Right atrium auricular region (tissue), 2 donors: Measurements from ENCODE around the gene MAS1L. TPM values are rescaled to one million over a fixed set of nuclear protein-coding genes. Genes with fewer than 3 reads are reported as not detected.

Source experiments
- DNase-seq: peaks from one replicate; pipeline ENCODE4 v3.0.0-alpha.2; 2019; ENCODE audit warnings: low spot score
- H3K27ac ChIP-seq, 2 donors: fragments of 200-600 bp; sonication (generic); 1 replicate in 1 of 2; 2 replicates in 1 of 2; pipeline ENCODE4 v1.5.1; 2016 to 2019
- H3K27me3 ChIP-seq, 2 donors: fragments of 200-600 bp; sonication (generic); one replicate each; pipeline versions ENCODE4 v1.5.1 to v1.6.0; 2017 to 2019
- H3K36me3 ChIP-seq: fragments of 200-600 bp; sonication (generic); one replicate; pipeline ENCODE4 v1.5.1; 2016
- H3K4me1 ChIP-seq, 2 donors: fragments of 200-600 bp; sonication (generic); one replicate each; pipeline versions ENCODE4 v1.5.1 to v1.6.0; 2017 to 2019
- H3K4me3 ChIP-seq, 2 donors: fragments of 200-600 bp; sonication (generic); 1 replicate in 1 of 2; 2 replicates in 1 of 2; pipeline ENCODE4 v1.5.1; 2017 to 2019; ENCODE audit warnings: mild to moderate bottlenecking in 1 of 2, moderate library complexity in 1 of 2
- H3K9me3 ChIP-seq, 2 donors: fragments of 200-600 bp; sonication (generic); one replicate each; pipeline ENCODE4 v1.5.1; 2019
- CTCF ChIP-seq, 2 donors: fragments of 200-600 bp; sonication (generic); IDR thresholded peaks; one replicate each; pipeline ENCODE4 v1.5.1; 2019; ENCODE audit warnings: antibody characterized with exemption in 2 of 2
- total RNA-seq, 2 donors: library from RNA; depleted of rRNA; stranded (reverse); fragments of >200 nt; gene quantifications; one replicate each; pipeline ENCODE4 v1.1.0, GENCODE V29; 2016

MAS1L gene
- total RNA-seq, 2 donors from 2014 or later, result not detected

GRCh38 chr6:29499704-29500103 is 11.9 kb upstream of the MAS1L start:
- no peak for DNase-seq
- Histone ChIP-seq H3K36me3 (no peaks in the 10 kb centered on the region), H3K27me3 (no peaks in the 10 kb centered on the region), H3K4me1 (no peaks in the 10 kb centered on the region), H3K27ac (no peak overlapping the region), H3K4me3 (no peak overlapping the region), H3K9me3 (no peaks in the 10 kb centered on the region)
- no peak for TF ChIP-seq CTCF (IDR thresholded peaks at IDR 0.05)

GRCh38 chr6:29496961-29497360 is 9.2 kb upstream of the MAS1L start:
- Histone ChIP-seq H3K4me3 (no peak overlapping the region), H3K4me1 (no peaks in the 10 kb centered on the region), H3K9me3 (no peaks in the 10 kb centered on the region), H3K27ac (no peak overlapping the region), H3K27me3 (no peaks in the 10 kb centered on the region), H3K36me3 (no peaks in the 10 kb centered on the region)
- peak; percentile 16 for DNase-seq
- no peak for TF ChIP-seq CTCF (IDR thresholded peaks at IDR 0.05)

- Histone ChIP-seq H3K36me3 (no peaks in the 10 kb centered on the region), H3K27me3 (no peaks in the 10 kb centered on the region), H3K4me3 (no peak overlapping the region), H3K9me3 (no peaks in the 10 kb centered on the region), H3K27ac (no peak overlapping the region), H3K4me1 (no peaks in the 10 kb centered on the region)
- no peak for DNase-seq
- no peak for TF ChIP-seq CTCF (IDR thresholded peaks at IDR 0.05)
These were observed 7.8 kb upstream of the MAS1L start for GRCh38 chr6:29495571-29495970.

- no peak for TF ChIP-seq CTCF (IDR thresholded peaks at IDR 0.05)
- Histone ChIP-seq H3K27me3 (no peaks in the 10 kb centered on the region), H3K4me1 (no peaks in the 10 kb centered on the region), H3K36me3 (no peaks in the 10 kb centered on the region), H3K9me3 (no peaks in the 10 kb centered on the region), H3K4me3 (no peak overlapping the region), H3K27ac (no peak overlapping the region)
- DNase-seq, result no peak
These were observed 6.4 kb upstream of the MAS1L start for GRCh38 chr6:29494131-29494530.

GRCh38 chr6:29493261-29493660 is 5.5 kb upstream of the MAS1L start:
- no peak for TF ChIP-seq CTCF (IDR thresholded peaks at IDR 0.05)
- DNase-seq, result no peak
- H3K36me3 ChIP-seq, result no peaks in the 10 kb centered on the region

GRCh38 chr6:29491574-29491973 is 3.8 kb upstream of the MAS1L start:
- TF ChIP-seq CTCF (IDR thresholded peaks at IDR 0.05), result no peak
- no peak for DNase-seq
- Histone ChIP-seq H3K4me1 (no peaks in the 10 kb centered on the region), H3K4me3 (no peak overlapping the region), H3K9me3 (no peaks in the 10 kb centered on the region), H3K27ac (no peak overlapping the region), H3K36me3 (no peaks in the 10 kb centered on the region), H3K27me3 (no peaks in the 10 kb centered on the region)

More at GRCh38 chr6:29493261-29493660, 5.5 kb upstream of the MAS1L start:
- Histone ChIP-seq H3K27ac (no peak overlapping the region), H3K4me3 (no peak overlapping the region), H3K4me1 (no peaks in the 10 kb centered on the region), H3K27me3 (no peaks in the 10 kb centered on the region), H3K9me3 (no peaks in the 10 kb centered on the region)
